HepG2 (cell line): ENCODE data around the gene C1orf35. TPM values are rescaled to one million over a fixed set of nuclear protein-coding genes. Genes with fewer than 3 reads are reported as not detected.

Experiments used
- AKAP8 ChIP-seq: sonication (generic); formaldehyde crosslinking; IDR thresholded peaks from 2 replicates; pipeline ENCODE4 v1.5.1; 2020; ENCODE audit warnings: mild to moderate bottlenecking, missing genetic modification reagents
- ETV5 ChIP-seq: IDR thresholded peaks from 2 replicates; pipeline ENCODE4 v1.6.1; 2018; ENCODE audit warnings: missing biosample characterization, missing genetic modification reagents, inconsistent platforms, borderline replicate concordance
- HCFC1 ChIP-seq: fragments of 150-350 bp; IDR thresholded peaks from 2 replicates; pipeline ENCODE4 v1.6.1; 2014; ENCODE audit warnings: low read depth, low read length
- HHEX ChIP-seq: IDR thresholded peaks from 2 replicates; pipeline ENCODE4 v1.6.1; 2016; ENCODE audit warnings: control low read depth
- HMG20A ChIP-seq: IDR thresholded peaks from 2 replicates; pipeline ENCODE4 v1.6.1; 2016; ENCODE audit warnings: borderline replicate concordance
- NCOR1 ChIP-seq: fragments of 200-600 bp; sonication (generic); IDR thresholded peaks from 2 replicates; pipeline ENCODE4 v1.7.0; 2017; ENCODE audit warnings: antibody characterized with exemption, low read length, borderline replicate concordance
- NR2F1 ChIP-seq, 2 experiments: fragments of 450-650 bp in 1 of 2; formaldehyde crosslinking in 1 of 2; IDR thresholded peaks; 2 replicates each; pipeline versions ENCODE4 v1.5.0 to v1.6.1; 2016 to 2020; ENCODE audit warnings: mild to moderate bottlenecking in 1 of 2, missing compliant biosample characterization in 1 of 2, missing genetic modification reagents in 1 of 2, moderate library complexity in 1 of 2
- PREB ChIP-seq: sonication (generic); formaldehyde crosslinking; IDR thresholded peaks from 2 replicates; pipeline ENCODE4 v1.4.0; 2020; ENCODE audit warnings: missing genetic modification reagents
- RFXAP ChIP-seq: sonication (generic); formaldehyde crosslinking; IDR thresholded peaks from 2 replicates; pipeline ENCODE4 v1.4.0; 2020; ENCODE audit warnings: missing genetic modification reagents, borderline replicate concordance
- TAF15 ChIP-seq: fragments of 200-400 bp; formaldehyde crosslinking; IDR thresholded peaks from one replicate; pipeline ENCODE4 v1.6.1; 2018; ENCODE audit warnings: mild to moderate bottlenecking, low read depth, low read length; ENCODE audit not compliant: poor library complexity, severe bottlenecking
- ZBTB14 ChIP-seq: sonication (generic); formaldehyde crosslinking; IDR thresholded peaks from 2 replicates; pipeline ENCODE4 v1.4.0; 2020; ENCODE audit warnings: missing genetic modification reagents
- ZNF382 ChIP-seq: sonication (generic); formaldehyde crosslinking; IDR thresholded peaks from 2 replicates; pipeline ENCODE4 v1.5.0; 2020; ENCODE audit warnings: missing genetic modification reagents, mild to moderate bottlenecking, borderline replicate concordance
- ZNF432 ChIP-seq: sonication (generic); formaldehyde crosslinking; IDR thresholded peaks from 2 replicates; pipeline ENCODE4 v1.5.0; 2020; ENCODE audit warnings: missing genetic modification reagents, mild to moderate bottlenecking, borderline replicate concordance
- ZNF572 ChIP-seq: sonication (generic); formaldehyde crosslinking; IDR thresholded peaks from 2 replicates; pipeline ENCODE4 v1.5.1; 2020; ENCODE audit warnings: mild to moderate bottlenecking, missing genetic modification reagents
- ZNF576 ChIP-seq: sonication (generic); formaldehyde crosslinking; IDR thresholded peaks from 2 replicates; pipeline ENCODE4 v1.4.0; 2020; ENCODE audit warnings: mild to moderate bottlenecking, missing genetic modification reagents
- ZNF776 ChIP-seq: sonication (generic); formaldehyde crosslinking; IDR thresholded peaks from 2 replicates; pipeline ENCODE4 v1.4.0; 2020; ENCODE audit warnings: mild to moderate bottlenecking, missing genetic modification reagents
- ZNF788 ChIP-seq: sonication (generic); formaldehyde crosslinking; IDR thresholded peaks from 2 replicates; pipeline ENCODE4 v1.5.0; 2020; ENCODE audit warnings: mild to moderate bottlenecking, missing genetic modification reagents, borderline replicate concordance
- ZNF883 ChIP-seq: sonication (generic); formaldehyde crosslinking; IDR thresholded peaks from 2 replicates; pipeline ENCODE4 v1.5.1; 2020; ENCODE audit warnings: mild to moderate bottlenecking, missing genetic modification reagents; ENCODE audit errors: not compliant biosample characterization
- polyA plus RNA-seq, 8 experiments: library from polyadenylated mRNA; depleted of rRNA in 3 of 8; stranded (reverse) in 7 of 8; unstranded in 1 of 8; fragments of >200 nt; fragmentation: Illumina TruSeq in 4 of 8; extraction: Trizol in 4 of 8; gene quantifications; 2 replicates each; pipeline versions ENCODE4 v1.2.1 to v1.2.3, GENCODE V29; 2011 to 2016; ENCODE audit warnings: low read depth in 4 of 8, missing spikeins in 1 of 8, mixed read lengths in 1 of 8; ENCODE audit not compliant: insufficient read depth in 1 of 8
- total RNA-seq, 5 experiments: library from RNA; depleted of rRNA; stranded (reverse); fragments of >200 nt; fragmentation: Illumina TruSeq; extraction: Trizol; gene quantifications; 2 replicates each; pipeline ENCODE4 v1.2.3, GENCODE V29; 2016; ENCODE audit warnings: low read depth in 1 of 5
- TF ChIP-seq, protein P1 (sequence below): sonication (generic); formaldehyde crosslinking; IDR thresholded peaks from 2 replicates; pipeline ENCODE4 v1.4.0; 2020; ENCODE audit warnings: mild to moderate bottlenecking, low read depth, missing genetic modification reagents
- TF ChIP-seq, protein P2 (sequence below): sonication (generic); formaldehyde crosslinking; IDR thresholded peaks from 2 replicates; pipeline ENCODE4 v1.8.1; 2022; ENCODE audit warnings: low read depth, mild to moderate bottlenecking, missing genetic modification reagents
- TF ChIP-seq, protein P3 (sequence below): sonication (generic); formaldehyde crosslinking; IDR thresholded peaks from 2 replicates; pipeline ENCODE4 v1.5.0; 2020; ENCODE audit warnings: missing genetic modification reagents

The C1orf35 gene
- total and polyA plus RNA-seq, 2 of the 13 experiments (the other 11 are each of a cell fraction or from before 2014, with no cell fraction given) = 8.1 to 19.3 TPM

DNA sequence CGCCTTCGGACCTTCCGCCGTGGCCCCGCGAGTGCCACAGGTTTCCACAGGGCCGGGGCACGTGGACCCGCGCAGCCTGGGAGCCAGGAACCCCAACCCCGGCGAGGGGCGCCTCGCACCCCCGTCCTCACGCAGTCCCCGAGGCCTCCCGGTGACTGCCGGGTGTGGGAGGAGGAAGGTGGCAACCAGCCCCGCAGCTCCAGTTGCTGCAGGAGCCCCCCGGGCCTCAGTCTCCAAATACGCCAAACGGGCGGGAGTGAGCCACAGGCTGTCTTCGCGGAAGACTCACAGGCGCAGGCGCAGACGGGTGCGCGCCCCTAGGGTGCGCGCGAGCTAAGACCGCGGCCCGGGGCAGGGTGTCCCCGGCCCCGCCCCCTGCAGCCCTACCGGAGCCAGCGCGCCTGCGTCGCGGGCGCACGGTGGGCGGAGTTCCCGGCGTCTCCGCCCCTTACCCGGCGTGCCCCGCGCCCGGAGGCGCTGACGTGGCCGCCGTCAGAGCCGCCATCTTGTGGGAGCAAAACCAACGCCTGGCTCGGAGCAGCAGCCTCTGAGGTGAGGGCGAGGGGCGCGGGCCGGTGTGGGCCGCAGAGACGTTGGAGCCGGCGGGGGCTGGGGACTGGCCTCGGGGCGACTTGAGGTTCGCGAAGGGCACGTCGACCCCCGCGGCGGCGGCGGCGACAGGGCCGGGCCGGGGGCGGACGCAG, 20.8 kb downstream of the C1orf35 start, which contains the start of gene ARF1 (continued):
- TF ChIP-seq ZBTB14 (peak; percentile 93), TAF15 (no peak), ZNF576 (CRISPR knock-in tag) (no peak), ZNF432 (CRISPR knock-in tag) (no peak), ZNF883 (CRISPR knock-in tag) (peak; percentile 75), NCOR1 (no peak), HHEX (CRISPR knock-in tag) (no peak), ZNF776 (CRISPR knock-in tag) (no peak), HCFC1 (no peak; the same call in 1 of the 2 replicates), ETV5 (no peak), RFXAP (CRISPR knock-in tag) (peak; percentile 21; the same call in 1 of the 2 replicates), ZNF382 (no peak), HMG20A (CRISPR knock-in tag) (no peak), NR2F1 (CRISPR knock-in tag; IDR thresholded peaks at IDR 0.05) (no peak), ZNF572 (CRISPR knock-in tag) (no peak), PREB (CRISPR knock-in tag) (no peak), ZNF788 (0 out of 2 replicates have a peak, but pooled peaks have one; percentile 44), AKAP8 (CRISPR knock-in tag) (no peak)
- TF ChIP-seq, protein P1, sequence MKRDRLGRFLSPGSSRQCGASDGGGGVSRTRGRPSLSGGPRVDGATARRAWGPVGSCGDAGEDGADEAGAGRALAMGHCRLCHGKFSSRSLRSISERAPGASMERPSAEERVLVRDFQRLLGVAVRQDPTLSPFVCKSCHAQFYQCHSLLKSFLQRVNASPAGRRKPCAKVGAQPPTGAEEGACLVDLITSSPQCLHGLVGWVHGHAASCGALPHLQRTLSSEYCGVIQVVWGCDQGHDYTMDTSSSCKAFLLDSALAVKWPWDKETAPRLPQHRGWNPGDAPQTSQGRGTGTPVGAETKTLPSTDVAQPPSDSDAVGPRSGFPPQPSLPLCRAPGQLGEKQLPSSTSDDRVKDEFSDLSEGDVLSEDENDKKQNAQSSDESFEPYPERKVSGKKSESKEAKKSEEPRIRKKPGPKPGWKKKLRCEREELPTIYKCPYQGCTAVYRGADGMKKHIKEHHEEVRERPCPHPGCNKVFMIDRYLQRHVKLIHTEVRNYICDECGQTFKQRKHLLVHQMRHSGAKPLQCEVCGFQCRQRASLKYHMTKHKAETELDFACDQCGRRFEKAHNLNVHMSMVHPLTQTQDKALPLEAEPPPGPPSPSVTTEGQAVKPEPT (CRISPR knock-in tag) = 0 out of 2 replicates have a peak, but pooled peaks have one; percentile 31
- TF ChIP-seq, protein P2, sequence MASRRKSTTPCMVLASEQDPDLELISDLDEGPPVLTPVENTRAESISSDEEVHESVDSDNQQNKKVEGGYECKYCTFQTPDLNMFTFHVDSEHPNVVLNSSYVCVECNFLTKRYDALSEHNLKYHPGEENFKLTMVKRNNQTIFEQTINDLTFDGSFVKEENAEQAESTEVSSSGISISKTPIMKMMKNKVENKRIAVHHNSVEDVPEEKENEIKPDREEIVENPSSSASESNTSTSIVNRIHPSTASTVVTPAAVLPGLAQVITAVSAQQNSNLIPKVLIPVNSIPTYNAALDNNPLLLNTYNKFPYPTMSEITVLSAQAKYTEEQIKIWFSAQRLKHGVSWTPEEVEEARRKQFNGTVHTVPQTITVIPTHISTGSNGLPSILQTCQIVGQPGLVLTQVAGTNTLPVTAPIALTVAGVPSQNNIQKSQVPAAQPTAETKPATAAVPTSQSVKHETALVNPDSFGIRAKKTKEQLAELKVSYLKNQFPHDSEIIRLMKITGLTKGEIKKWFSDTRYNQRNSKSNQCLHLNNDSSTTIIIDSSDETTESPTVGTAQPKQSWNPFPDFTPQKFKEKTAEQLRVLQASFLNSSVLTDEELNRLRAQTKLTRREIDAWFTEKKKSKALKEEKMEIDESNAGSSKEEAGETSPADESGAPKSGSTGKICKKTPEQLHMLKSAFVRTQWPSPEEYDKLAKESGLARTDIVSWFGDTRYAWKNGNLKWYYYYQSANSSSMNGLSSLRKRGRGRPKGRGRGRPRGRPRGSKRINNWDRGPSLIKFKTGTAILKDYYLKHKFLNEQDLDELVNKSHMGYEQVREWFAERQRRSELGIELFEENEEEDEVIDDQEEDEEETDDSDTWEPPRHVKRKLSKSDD = peak; percentile 51; the same call in 1 of the 2 replicates
- TF ChIP-seq, protein P3, sequence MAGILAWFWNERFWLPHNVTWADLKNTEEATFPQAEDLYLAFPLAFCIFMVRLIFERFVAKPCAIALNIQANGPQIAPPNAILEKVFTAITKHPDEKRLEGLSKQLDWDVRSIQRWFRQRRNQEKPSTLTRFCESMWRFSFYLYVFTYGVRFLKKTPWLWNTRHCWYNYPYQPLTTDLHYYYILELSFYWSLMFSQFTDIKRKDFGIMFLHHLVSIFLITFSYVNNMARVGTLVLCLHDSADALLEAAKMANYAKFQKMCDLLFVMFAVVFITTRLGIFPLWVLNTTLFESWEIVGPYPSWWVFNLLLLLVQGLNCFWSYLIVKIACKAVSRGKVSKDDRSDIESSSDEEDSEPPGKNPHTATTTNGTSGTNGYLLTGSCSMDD = no peak
